Smooth muscle cell (in vitro differentiated cells): Measurements from ENCODE around the gene CDCA4. TPM values are rescaled to one million over a fixed set of nuclear protein-coding genes. Genes with fewer than 3 reads are reported as not detected.

ENCODE experiments used
- DNase-seq: peaks from one replicate; lab custom pipeline; 2025; ENCODE audit not compliant: unreplicated experiment; lab: John Stamatoyannopoulos, UW
- H2AFZ ChIP-seq: fragments of 200-600 bp; sonication (generic); 2 replicates; pipeline ENCODE4 v1.6.0; 2016; ENCODE audit warnings: antibody characterized with exemption, low read depth, mild to moderate bottlenecking
- H3F3A ChIP-seq: fragments of 200-600 bp; sonication (generic); 2 replicates; pipeline ENCODE4 v1.6.0; 2017; ENCODE audit warnings: antibody characterized with exemption, low read depth
- H3K27ac ChIP-seq: fragments of 200-600 bp; sonication (generic); 2 replicates; pipeline ENCODE4 v1.5.1; 2016; ENCODE audit warnings: low read depth, mild to moderate bottlenecking
- H3K27me3 ChIP-seq: fragments of 200-600 bp; sonication (generic); 2 replicates; pipeline ENCODE4 v1.6.1; 2016; ENCODE audit warnings: low read depth, mild to moderate bottlenecking
- H3K36me3 ChIP-seq: fragments of 200-600 bp; sonication (generic); 2 replicates; pipeline ENCODE4 v1.5.1; 2016; ENCODE audit warnings: low read depth
- H3K4me1 ChIP-seq: fragments of 200-600 bp; sonication (generic); 2 replicates; pipeline ENCODE4 v1.5.1; 2016; ENCODE audit warnings: low read depth
- H3K4me2 ChIP-seq: fragments of 200-600 bp; sonication (generic); 2 replicates; pipeline ENCODE4 v1.6.0; 2016; ENCODE audit warnings: mild to moderate bottlenecking
- H3K4me3 ChIP-seq: fragments of 200-600 bp; sonication (generic); 2 replicates; pipeline ENCODE4 v1.5.1; 2016; ENCODE audit warnings: mild to moderate bottlenecking
- H3K79me2 ChIP-seq: fragments of 200-600 bp; sonication (generic); 2 replicates; pipeline ENCODE4 v1.6.0; 2016; ENCODE audit warnings: low read depth, mild to moderate bottlenecking
- H3K9ac ChIP-seq: fragments of 200-600 bp; sonication (generic); 2 replicates; pipeline ENCODE4 v1.6.0; 2016; ENCODE audit warnings: low read depth
- H3K9me3 ChIP-seq: fragments of 200-600 bp; sonication (generic); replicated peaks from 2 replicates; pipeline ENCODE4 v1.5.1; 2016; ENCODE audit warnings: low read depth
- H4K20me1 ChIP-seq: fragments of 200-600 bp; sonication (generic); 2 replicates; pipeline ENCODE4 v1.6.0; 2016; ENCODE audit warnings: low read depth
- CTCF ChIP-seq: fragments of 200-600 bp; sonication (generic); IDR thresholded peaks from 2 replicates; pipeline ENCODE4 v1.5.1; 2017; ENCODE audit warnings: borderline replicate concordance, mild to moderate bottlenecking, antibody characterized with exemption; ENCODE audit not compliant: insufficient read depth, poor library complexity, severe bottlenecking
- WGBS: methylation state at CpG from one replicate; pipeline ENCODE4 v1.1.7; 2016; ENCODE audit warnings: low lambda C conversion rate; 5-methylcytosine and 5-hydroxymethylcytosine counted together
- polyA plus RNA-seq: library from polyadenylated mRNA; unstranded; fragments of >200 nt; fragmentation: Nextera tagmentation; extraction: Ambion mirVana; gene quantifications from 2 replicates; pipeline ENCODE4 v1.2.1, GENCODE V29; 2016
- total RNA-seq: library from RNA; depleted of rRNA; stranded (reverse); fragments of >200 nt; gene quantifications from 2 replicates; pipeline ENCODE4 v1.2.3, GENCODE V29; 2014

Gene CDCA4
- total and polyA plus RNA-seq, 2 experiments from 2014 or later, result 15.1 to 23.5 TPM

GRCh38 chr14:104991896-104992230, 29.0 kb downstream of the CDCA4 start:
- H3K36me3 ChIP-seq, result no peaks in the 10 kb centered on the region
- no peaks in the 10 kb centered on the region for H3K9me3 ChIP-seq
- no peak overlapping the region for H3K9ac ChIP-seq
- no peak overlapping the region for H3K4me3 ChIP-seq
- no peak for TF ChIP-seq CTCF
- no peaks in the 10 kb centered on the region for H3K27me3 ChIP-seq
- H2AFZ ChIP-seq, result no peak overlapping the region
- H3F3A ChIP-seq, result no peaks in the 10 kb centered on the region
- H4K20me1 ChIP-seq, result no peaks in the 10 kb centered on the region
- no peak overlapping the region for H3K4me2 ChIP-seq
- DNase-seq, result no peak
- no peaks in the 10 kb centered on the region for H3K79me2 ChIP-seq
- no peak overlapping the region for H3K27ac ChIP-seq
- H3K4me1 ChIP-seq, result no peaks in the 10 kb centered on the region
- WGBS, result over 99% methylated on average over 17 of the region's 34 CpGs

- H3K9me3 ChIP-seq, result no peaks in the 10 kb centered on the region
- peaks cover 5% of the 10 kb centered on the region for H3K4me1 ChIP-seq
- no peaks in the 10 kb centered on the region for H3K36me3 ChIP-seq
- H3F3A ChIP-seq, result no peaks in the 10 kb centered on the region
- H3K79me2 ChIP-seq, result no peaks in the 10 kb centered on the region
- H3K27ac ChIP-seq, result no peak overlapping the region
- no peak overlapping the region for H3K4me3 ChIP-seq
- no peaks in the 10 kb centered on the region for H3K27me3 ChIP-seq
- 90% methylated on average over 7 of the region's 7 CpGs for WGBS
- TF ChIP-seq CTCF, result no peak
- H3K4me2 ChIP-seq, result no peak overlapping the region
- H2AFZ ChIP-seq, result no peak overlapping the region
- H3K9ac ChIP-seq, result no peak overlapping the region
- no peaks in the 10 kb centered on the region for H4K20me1 ChIP-seq
- no peak for DNase-seq
These were observed 31.0 kb downstream of the CDCA4 start for GRCh38 chr14:104989951-104990303.

- H3K4me2 ChIP-seq, result no peak overlapping the region
- no peak overlapping the region for H3K9ac ChIP-seq
These were observed 31.5 kb downstream of the CDCA4 start for GRCh38 chr14:104989236-104989950.

More at GRCh38 chr14:104989236-104989950, 31.5 kb downstream of the CDCA4 start:
- Histone ChIP-seq H3K79me2 (no peaks in the 10 kb centered on the region), H4K20me1 (no peaks in the 10 kb centered on the region), H3K9me3 (no peaks in the 10 kb centered on the region), H3K4me1 (peaks cover 5% of the 10 kb centered on the region), H3F3A (no peaks in the 10 kb centered on the region), H3K27ac (no peak overlapping the region), H3K27me3 (no peaks in the 10 kb centered on the region), H3K4me3 (no peak overlapping the region), H2AFZ (no peak overlapping the region), H3K36me3 (no peaks in the 10 kb centered on the region)
- DNase-seq, result no peak
- WGBS, result 95% methylated on average over 16 of the region's 16 CpGs
- TF ChIP-seq CTCF, result no peak
